GM12878 (cell line): ENCODE measurements around the gene DAAM2.

ENCODE experiments used
- ATF3 ChIP-seq: IDR thresholded peaks from 2 replicates; pipeline ENCODE4 v1.6.1; 2011; ENCODE audit warnings: low read depth, mild to moderate bottlenecking, low read length, moderate library complexity, borderline replicate concordance; ENCODE audit errors: extremely low read depth
- CREB1 ChIP-seq: IDR thresholded peaks from 2 replicates; pipeline ENCODE4 v1.6.1; 2012; ENCODE audit warnings: low read depth, mild to moderate bottlenecking, inconsistent platforms
- CTCF ChIP-seq, 3 experiments: IDR thresholded peaks in 2 of 3; conservative IDR thresholded peaks in 1 of 3; 2 replicates each; pipeline ENCODE4 v1.5.1; 2011; ENCODE audit warnings: low read depth in 3 of 3, low read length in 3 of 3, mild to moderate bottlenecking in 3 of 3, control low read depth in 2 of 3, moderate library complexity in 2 of 3, inconsistent platforms in 1 of 3, mixed read lengths in 1 of 3; ENCODE audit not compliant: control insufficient read depth in 2 of 3, insufficient read depth in 1 of 3; ENCODE audit errors: extremely low read depth in 1 of 3
- EED ChIP-seq: sonication (generic); IDR thresholded peaks from 2 replicates; pipeline ENCODE4 v1.6.1; 2016; ENCODE audit warnings: antibody characterized with exemption, low read depth
- KAT2A ChIP-seq: conservative IDR thresholded peaks from 2 replicates; pipeline ENCODE4 v1.6.1; 2011; ENCODE audit warnings: low read depth, low read length; ENCODE audit not compliant: control insufficient read depth
- POLR2AphosphoS5 ChIP-seq: IDR thresholded peaks from 2 replicates; pipeline ENCODE4 v1.6.1; 2011; ENCODE audit warnings: mild to moderate bottlenecking, low read length, inconsistent platforms
- TAF1 ChIP-seq: IDR thresholded peaks from 2 replicates; pipeline ENCODE4 v1.6.1; 2011; ENCODE audit warnings: mild to moderate bottlenecking, low read depth, low read length, borderline replicate concordance

GRCh38 chr6:39808964-39809363 lies 16.8 kb downstream of the DAAM2 start:
- no peak for TF ChIP-seq POLR2AphosphoS5
- no peak for TF ChIP-seq CTCF (IDR thresholded peaks at IDR 0.05 in 2 of 3, conservative IDR thresholded peaks at IDR 0.05 in 1 of 3; ENCODE audit: control insufficient read depth in 2 of 3, extremely low read depth in 1 of 3, insufficient read depth in 1 of 3, low read depth in 3 of 3, low read length in 3 of 3)
- TF ChIP-seq KAT2A = no peak
- no peak for TF ChIP-seq CREB1
- no peak for TF ChIP-seq EED
- TF ChIP-seq ATF3 = no peak
- no peak for TF ChIP-seq TAF1
